Large intestine (tissue), 3 donors: Measurements from ENCODE around the gene WDR90. TPM values are rescaled to one million over a fixed set of nuclear protein-coding genes. Genes with fewer than 3 reads are reported as not detected.

Experiments used
- DNase-seq, 2 donors: peaks; one replicate each; pipeline versions ENCODE4 v3.0.0 to v3.0.0-alpha.2; 2013
- H3K27ac ChIP-seq: one replicate; pipeline ENCODE4 v1.5.1; 2013; ENCODE audit warnings: low read length
- H3K27me3 ChIP-seq: 2 replicates; pipeline ENCODE4 v1.6.1; 2013; ENCODE audit warnings: low read length; ENCODE audit not compliant: control insufficient read depth, insufficient read depth
- H3K36me3 ChIP-seq: 2 replicates; pipeline ENCODE4 v1.6.1; 2013; ENCODE audit warnings: low read length; ENCODE audit not compliant: control insufficient read depth, insufficient read depth
- H3K4me1 ChIP-seq: one replicate; pipeline ENCODE4 v1.6.1; 2013; ENCODE audit warnings: low read length; ENCODE audit not compliant: control insufficient read depth, insufficient read depth
- H3K4me3 ChIP-seq: one replicate; pipeline ENCODE4 v1.5.1; 2013; ENCODE audit warnings: low read length
- H3K9me3 ChIP-seq: one replicate; pipeline ENCODE4 v1.6.1; 2013; ENCODE audit warnings: mild to moderate bottlenecking, low read depth, low read length, moderate library complexity; ENCODE audit not compliant: control insufficient read depth
- WGBS: methylation state at CpG from one replicate; pipeline ENCODE4 v1.1.5; 2013; ENCODE audit warnings: low lambda C conversion rate; ENCODE audit not compliant: insufficient coverage; 5-methylcytosine and 5-hydroxymethylcytosine counted together
- polyA plus RNA-seq: library from polyadenylated mRNA; unstranded; fragments of 120-200 nt; gene quantifications from one replicate; pipeline ENCODE4 v1.2.1, GENCODE V29; 2013

The WDR90 gene
- polyA plus RNA-seq, 1 donor: 43.9 TPM

GRCh38 chr16:641326-642188 is 7.6 kb upstream of the WDR90 start, which contains the start of gene MCRIP2:
Gene MCRIP2 (plus strand): TSS chr16:641828. CDS start chr16:641992, 164 bp downstream.
- Histone ChIP-seq H3K36me3 (peaks cover 2% of the 10 kb centered on the region), H3K27ac (peak within 1 kb of the TSS; percentile 85), H3K4me3 (peak within 1 kb of the TSS; percentile 81), H3K9me3 (peaks cover 5% of the 10 kb centered on the region), H3K27me3 (no peaks in the 10 kb centered on the region), H3K4me1 (peaks cover 45% of the 10 kb centered on the region)
- DNase-seq: peak; percentile 78 to 91
- WGBS: no CpG with 5 or more reads among the region's 81 CpGs

DNA sequence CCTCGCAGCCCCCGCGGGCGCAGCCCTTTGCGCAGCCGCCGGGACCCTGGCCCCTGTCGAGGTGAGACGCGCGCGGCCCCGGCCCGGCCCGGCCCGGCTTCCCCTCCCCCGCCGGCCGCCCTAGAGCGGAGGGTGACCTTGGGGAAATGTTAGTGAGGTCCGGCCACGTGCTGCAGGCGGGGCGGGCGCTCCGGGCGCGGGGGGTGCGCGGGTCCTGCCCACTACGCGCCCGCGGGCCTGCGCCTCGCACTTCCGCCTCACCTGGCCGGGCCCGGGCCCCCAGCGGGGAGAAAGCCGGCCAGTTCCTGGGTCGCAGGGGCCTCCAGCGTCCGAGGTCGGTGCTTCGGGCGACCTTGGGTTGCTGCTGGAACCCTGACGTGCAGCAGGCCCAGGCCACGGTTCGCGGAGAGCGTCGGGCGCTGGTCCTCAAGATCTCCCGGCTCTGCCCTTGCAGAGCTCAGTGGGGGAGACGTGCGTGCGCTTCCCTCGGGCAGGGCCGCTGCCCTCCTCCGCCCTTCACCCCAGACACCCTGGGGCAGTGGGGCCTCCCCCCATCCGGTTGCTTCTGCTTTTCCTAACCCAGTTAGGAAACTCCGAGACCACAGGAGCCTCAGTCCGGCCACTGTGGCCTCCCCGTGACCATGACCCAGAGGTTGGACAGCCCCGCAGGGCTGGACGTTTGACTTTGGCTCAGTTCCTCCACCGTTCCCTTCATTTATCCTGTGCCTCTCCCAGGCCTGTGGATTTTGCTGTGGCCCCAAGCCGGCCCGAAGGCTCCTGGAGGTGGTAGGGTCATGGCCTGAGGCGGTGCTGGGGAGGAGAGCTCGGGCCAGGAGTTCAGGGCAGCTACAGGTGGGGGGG is 6.7 kb upstream of the WDR90 start:
- no CpG with 5 or more reads among the region's 72 CpGs for WGBS

DNA sequence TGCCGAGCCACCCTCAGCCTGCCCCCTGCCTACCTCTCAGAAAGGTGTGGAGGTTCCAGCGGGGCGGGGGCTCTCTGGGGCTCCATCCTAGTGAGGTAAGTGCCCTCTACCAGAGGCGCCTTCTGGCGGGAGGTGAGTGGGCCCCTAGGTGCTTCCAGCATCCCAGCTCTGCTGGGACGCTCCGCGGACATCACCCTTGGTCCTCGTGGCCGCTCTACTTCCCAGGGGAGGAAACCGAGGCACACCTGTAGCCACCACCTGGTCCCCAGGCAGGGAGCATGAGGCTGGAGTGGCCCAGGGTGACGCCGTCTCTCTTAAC is 6.2 kb upstream of the WDR90 start:
- WGBS: no CpG with 5 or more reads among the region's 13 CpGs
- Histone ChIP-seq H3K27me3 (no peaks in the 10 kb centered on the region), H3K9me3 (peaks cover 8% of the 10 kb centered on the region), H3K27ac (peak overlapping the region; percentile 85), H3K36me3 (peaks cover 10% of the 10 kb centered on the region), H3K4me1 (peaks cover 52% of the 10 kb centered on the region), H3K4me3 (peak overlapping the region; percentile 79)
- DNase-seq: peak in 1 of 2 donors; percentile 21

More for the DNA sequence above, 6.7 kb upstream of the WDR90 start:
- Histone ChIP-seq H3K4me3 (peak overlapping the region; percentile 79), H3K27ac (peak overlapping the region; percentile 85), H3K9me3 (peaks cover 5% of the 10 kb centered on the region), H3K4me1 (peaks cover 51% of the 10 kb centered on the region), H3K27me3 (no peaks in the 10 kb centered on the region), H3K36me3 (peaks cover 10% of the 10 kb centered on the region)
- DNase-seq: peak; percentile 49 to 84

DNA sequence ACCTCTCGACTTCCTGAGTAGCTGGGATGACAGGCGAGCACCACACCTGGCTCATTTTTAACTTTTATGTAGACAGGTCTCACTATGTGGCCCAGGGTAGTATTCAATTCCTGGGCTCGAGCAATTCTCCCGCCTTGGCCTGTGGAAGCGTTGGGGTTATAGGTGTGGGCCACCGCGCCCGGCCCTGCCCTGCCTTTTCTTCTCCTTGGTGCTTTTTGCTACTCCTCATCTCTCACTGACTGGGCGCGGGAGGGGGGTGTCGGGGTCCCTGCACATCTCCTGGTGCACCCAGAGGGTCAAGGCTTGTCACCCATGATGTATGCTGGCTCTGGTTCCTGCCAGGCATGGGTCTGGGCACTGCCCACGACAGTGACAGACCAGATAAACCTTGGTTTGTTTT is 4.6 kb upstream of the WDR90 start:
- Histone ChIP-seq H3K27ac (peak overlapping the region; percentile 78), H3K36me3 (peaks cover 10% of the 10 kb centered on the region), H3K27me3 (no peaks in the 10 kb centered on the region), H3K4me1 (peaks cover 60% of the 10 kb centered on the region), H3K4me3 (no peak overlapping the region), H3K9me3 (peaks cover 10% of the 10 kb centered on the region)
- 100% methylated on average over 4 of the region's 12 CpGs for WGBS
- no peak for DNase-seq

- peaks cover 10% of the 10 kb centered on the region for H3K36me3 ChIP-seq
- peak; percentile 78 to 86 for DNase-seq
- H3K27me3 ChIP-seq: no peaks in the 10 kb centered on the region
- peaks cover 59% of the 10 kb centered on the region for H3K4me1 ChIP-seq
- H3K4me3 ChIP-seq: peak overlapping the region; percentile 8
- H3K9me3 ChIP-seq: peaks cover 9% of the 10 kb centered on the region
- WGBS: no CpG with 5 or more reads among the region's 32 CpGs
- peak overlapping the region; percentile 78 for H3K27ac ChIP-seq
Measured at GRCh38 chr16:645852-646678, 3.1 kb upstream of the WDR90 start.

DNA sequence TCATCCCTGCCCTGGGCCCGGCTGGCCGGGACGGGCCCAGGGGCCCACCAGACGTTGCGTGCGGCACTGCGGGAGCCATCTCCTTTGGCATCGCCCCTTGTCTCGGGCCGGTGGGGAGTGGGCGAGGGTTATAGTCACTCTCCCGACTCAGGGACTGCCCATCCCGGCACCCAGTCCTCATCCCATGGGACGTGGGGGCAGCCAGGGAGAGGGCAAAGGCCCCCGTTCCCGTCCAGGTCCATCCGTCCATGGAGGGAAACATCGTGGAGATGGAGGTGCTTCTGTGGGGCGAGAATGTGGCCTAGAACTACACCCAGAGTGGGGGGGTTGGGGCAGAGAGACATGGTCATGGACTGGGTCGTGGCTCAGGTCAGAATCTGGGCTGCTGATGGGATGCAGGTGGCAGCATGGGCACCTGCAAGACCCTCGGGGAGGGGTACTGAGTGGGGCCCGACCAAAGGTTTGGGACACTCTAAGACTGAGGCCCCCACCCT is 2.4 kb upstream of the WDR90 start:
- no peak for DNase-seq
- Histone ChIP-seq H3K27me3 (no peaks in the 10 kb centered on the region), H3K27ac (peak overlapping the region; percentile 78), H3K4me1 (peaks cover 58% of the 10 kb centered on the region), H3K36me3 (peaks cover 13% of the 10 kb centered on the region), H3K4me3 (no peak overlapping the region), H3K9me3 (peaks cover 5% of the 10 kb centered on the region)
- WGBS: no CpG with 5 or more reads among the region's 22 CpGs

DNA sequence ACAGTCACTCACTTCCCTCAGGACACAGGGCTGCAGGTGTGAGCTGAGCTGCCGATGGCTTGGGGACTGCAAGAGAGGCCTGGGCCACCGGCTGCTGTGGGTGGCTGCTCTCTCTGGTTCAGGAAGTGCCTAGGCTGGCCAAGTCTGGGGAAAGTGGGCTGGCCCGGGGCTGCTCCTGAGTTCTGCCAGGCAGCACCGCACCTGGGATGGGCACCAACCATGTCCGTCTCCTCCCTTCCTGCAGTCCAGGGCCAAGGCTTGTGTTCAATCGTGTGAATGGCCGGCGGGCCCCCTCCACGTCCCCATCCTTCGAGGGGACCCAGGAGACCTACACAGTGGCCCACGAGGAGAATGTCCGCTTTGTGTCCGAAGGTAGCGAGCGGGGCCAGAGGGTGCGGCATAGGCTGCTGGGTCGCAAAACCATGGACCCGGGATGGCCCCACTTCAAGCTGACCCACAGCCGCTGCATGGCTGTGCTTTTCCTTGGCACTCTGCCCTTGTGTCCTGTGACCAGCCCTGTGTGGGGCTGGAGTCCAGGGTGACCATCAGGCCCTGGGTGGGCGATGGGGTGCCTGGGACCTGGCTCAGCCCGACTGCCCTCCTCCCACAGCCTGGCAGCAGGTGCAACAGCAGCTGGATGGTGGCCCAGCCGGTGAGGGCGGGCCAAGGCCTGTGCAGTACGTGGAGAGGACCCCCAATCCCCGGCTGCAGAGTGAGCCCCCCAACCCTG is 1.8 kb upstream of the WDR90 start:
- peaks cover 5% of the 10 kb centered on the region for H3K9me3 ChIP-seq
- WGBS: 80% methylated on average over 1 of the region's 25 CpGs
- DNase-seq: peak in 1 of 2 donors; percentile 34
- H3K36me3 ChIP-seq: peaks cover 18% of the 10 kb centered on the region
- H3K27me3 ChIP-seq: no peaks in the 10 kb centered on the region
- peaks cover 58% of the 10 kb centered on the region for H3K4me1 ChIP-seq
- H3K27ac ChIP-seq: peak overlapping the region; percentile 78
- H3K4me3 ChIP-seq: no peak overlapping the region

GRCh38 chr16:648071-648780 is 939 bp upstream of the WDR90 start:
- H3K4me1 ChIP-seq: peaks cover 51% of the 10 kb centered on the region
- WGBS: no CpG with 5 or more reads among the region's 24 CpGs
- peak overlapping the region; percentile 65 for H3K4me3 ChIP-seq
- H3K27ac ChIP-seq: peak overlapping the region; percentile 88
- DNase-seq: peak; percentile 42 to 48
- H3K27me3 ChIP-seq: no peaks in the 10 kb centered on the region
- peaks cover 23% of the 10 kb centered on the region for H3K36me3 ChIP-seq
- H3K9me3 ChIP-seq: peaks cover 5% of the 10 kb centered on the region

GRCh38 chr16:649631-650030 is 466 bp downstream of the WDR90 start:
- peaks cover 46% of the 10 kb centered on the region for H3K4me1 ChIP-seq
- no peak overlapping the region for H3K27ac ChIP-seq
- H3K36me3 ChIP-seq: peaks cover 30% of the 10 kb centered on the region
- H3K4me3 ChIP-seq: peak overlapping the region; percentile 65
- H3K27me3 ChIP-seq: no peaks in the 10 kb centered on the region
- no CpG with 5 or more reads among the region's 44 CpGs for WGBS
- peaks cover 5% of the 10 kb centered on the region for H3K9me3 ChIP-seq
- DNase-seq: no peak
